PFSK-1 (cell line): ENCODE results near the gene MYH6.

Source experiments
- FOXP2 ChIP-seq: optimal IDR thresholded peaks from 2 replicates; pipeline ENCODE3; 2011; ENCODE audit warnings: borderline replicate concordance, control low read depth, inconsistent platforms; ENCODE audit not compliant: insufficient read depth; ENCODE audit errors: extremely low read length, extremely low read depth
- POLR2AphosphoS5 ChIP-seq: IDR thresholded peaks from 2 replicates; pipeline ENCODE4 v1.6.1; 2012; ENCODE audit warnings: low read depth, mild to moderate bottlenecking, control low read depth, low read length, moderate library complexity
- SIN3A ChIP-seq: IDR thresholded peaks from 2 replicates; pipeline ENCODE4 v1.6.1; 2012; ENCODE audit warnings: mild to moderate bottlenecking, low read length, moderate library complexity, borderline replicate concordance; ENCODE audit not compliant: insufficient read depth
- TAF1 ChIP-seq: IDR thresholded peaks from 2 replicates; pipeline ENCODE4 v1.6.1; 2012; ENCODE audit warnings: low read length, control low read depth, borderline replicate concordance; ENCODE audit not compliant: insufficient read depth
- TF ChIP-seq, protein P1 (sequence below), 2 experiments: IDR thresholded peaks; 2 replicates each; pipeline versions ENCODE4 v1.6.1 to v1.8.0; 2011 to 2012; ENCODE audit warnings: low read depth in 2 of 2, low read length in 2 of 2, control low read depth in 1 of 2, inconsistent platforms in 1 of 2, mild to moderate bottlenecking in 1 of 2, moderate library complexity in 1 of 2; ENCODE audit not compliant: insufficient read depth in 1 of 2

DNA sequence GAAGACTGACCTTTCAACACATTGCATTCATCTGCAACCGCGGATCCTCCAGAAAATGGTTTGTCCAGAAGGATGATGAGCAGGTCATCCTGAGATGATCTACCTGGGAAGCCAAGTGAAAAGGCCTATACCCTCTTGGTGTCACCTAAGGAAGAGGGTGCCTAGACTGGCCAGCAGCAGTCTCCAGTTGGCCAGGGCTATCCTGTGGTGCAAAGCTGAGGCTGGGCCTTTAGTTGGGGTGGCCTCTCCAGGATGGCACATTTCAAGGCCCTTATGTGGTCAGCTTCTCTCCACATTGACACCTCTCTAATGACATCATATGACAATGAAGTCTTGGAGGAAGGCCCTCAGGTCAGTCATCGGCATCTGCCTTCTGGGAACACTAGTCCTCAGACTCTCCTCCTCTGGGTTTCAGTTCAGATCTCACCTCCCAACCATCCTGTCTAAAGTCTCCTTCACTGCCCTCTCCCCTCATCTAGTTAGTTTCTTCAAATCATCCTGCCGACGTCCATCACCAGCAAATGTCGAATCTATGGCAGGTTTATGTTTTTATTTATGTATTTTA is 52.1 kb downstream of the MYH6 start:
- TF ChIP-seq, protein P1, sequence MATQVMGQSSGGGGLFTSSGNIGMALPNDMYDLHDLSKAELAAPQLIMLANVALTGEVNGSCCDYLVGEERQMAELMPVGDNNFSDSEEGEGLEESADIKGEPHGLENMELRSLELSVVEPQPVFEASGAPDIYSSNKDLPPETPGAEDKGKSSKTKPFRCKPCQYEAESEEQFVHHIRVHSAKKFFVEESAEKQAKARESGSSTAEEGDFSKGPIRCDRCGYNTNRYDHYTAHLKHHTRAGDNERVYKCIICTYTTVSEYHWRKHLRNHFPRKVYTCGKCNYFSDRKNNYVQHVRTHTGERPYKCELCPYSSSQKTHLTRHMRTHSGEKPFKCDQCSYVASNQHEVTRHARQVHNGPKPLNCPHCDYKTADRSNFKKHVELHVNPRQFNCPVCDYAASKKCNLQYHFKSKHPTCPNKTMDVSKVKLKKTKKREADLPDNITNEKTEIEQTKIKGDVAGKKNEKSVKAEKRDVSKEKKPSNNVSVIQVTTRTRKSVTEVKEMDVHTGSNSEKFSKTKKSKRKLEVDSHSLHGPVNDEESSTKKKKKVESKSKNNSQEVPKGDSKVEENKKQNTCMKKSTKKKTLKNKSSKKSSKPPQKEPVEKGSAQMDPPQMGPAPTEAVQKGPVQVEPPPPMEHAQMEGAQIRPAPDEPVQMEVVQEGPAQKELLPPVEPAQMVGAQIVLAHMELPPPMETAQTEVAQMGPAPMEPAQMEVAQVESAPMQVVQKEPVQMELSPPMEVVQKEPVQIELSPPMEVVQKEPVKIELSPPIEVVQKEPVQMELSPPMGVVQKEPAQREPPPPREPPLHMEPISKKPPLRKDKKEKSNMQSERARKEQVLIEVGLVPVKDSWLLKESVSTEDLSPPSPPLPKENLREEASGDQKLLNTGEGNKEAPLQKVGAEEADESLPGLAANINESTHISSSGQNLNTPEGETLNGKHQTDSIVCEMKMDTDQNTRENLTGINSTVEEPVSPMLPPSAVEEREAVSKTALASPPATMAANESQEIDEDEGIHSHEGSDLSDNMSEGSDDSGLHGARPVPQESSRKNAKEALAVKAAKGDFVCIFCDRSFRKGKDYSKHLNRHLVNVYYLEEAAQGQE (IDR thresholded peaks at IDR 0.05; ENCODE audit: insufficient read depth in 1 of 2, low read depth in 2 of 2, low read length in 2 of 2) = no peak
- TF ChIP-seq SIN3A = no peak
- TF ChIP-seq TAF1 = no peak
- TF ChIP-seq POLR2AphosphoS5 = no peak
- no peak for TF ChIP-seq FOXP2
